SK-N-SH treated with all-trans-retinoic acid at 6 μM for 48 hours (cell line): Measurements from ENCODE around the gene RPL36AL.

Source experiments
- BACH2 ChIP-seq: fragments of 250-450 bp; sonication (Bioruptor Pico); IDR thresholded peaks from 2 replicates; pipeline ENCODE4 v1.9.0; 2021; ENCODE audit warnings: mild to moderate bottlenecking, borderline replicate concordance
- GLIS3 ChIP-seq: fragments of 250-450 bp; sonication (Bioruptor Pico); IDR thresholded peaks from 2 replicates; pipeline ENCODE4 v1.5.0; 2020; ENCODE audit warnings: mild to moderate bottlenecking, moderate library complexity
- ISL1 ChIP-seq: fragments of 250-450 bp; sonication (Bioruptor Pico); IDR thresholded peaks from 2 replicates; pipeline ENCODE4 v2.1.2; 2022; ENCODE audit warnings: mild to moderate bottlenecking, moderate library complexity
- ZFP3 ChIP-seq: fragments of 250-450 bp; sonication (Bioruptor Pico); IDR thresholded peaks from 2 replicates; pipeline ENCODE4 v1.5.0; 2020; ENCODE audit warnings: mild to moderate bottlenecking, moderate library complexity
- TF ChIP-seq, protein P1 (sequence below): fragments of 250-450 bp; sonication (Bioruptor Pico); IDR thresholded peaks from 2 replicates; pipeline ENCODE4 v1.5.1; 2021; ENCODE audit warnings: mild to moderate bottlenecking, moderate library complexity
- TF ChIP-seq, protein P2 (sequence below): fragments of 250-450 bp; sonication (Bioruptor Pico); IDR thresholded peaks from 2 replicates; pipeline ENCODE4 v1.8.0; 2020; ENCODE audit warnings: mild to moderate bottlenecking, moderate library complexity, borderline replicate concordance

GRCh38 chr14:49636866-49637265, 16.4 kb upstream of the RPL36AL start:
- TF ChIP-seq ZFP3 = no peak
- TF ChIP-seq, protein P1, sequence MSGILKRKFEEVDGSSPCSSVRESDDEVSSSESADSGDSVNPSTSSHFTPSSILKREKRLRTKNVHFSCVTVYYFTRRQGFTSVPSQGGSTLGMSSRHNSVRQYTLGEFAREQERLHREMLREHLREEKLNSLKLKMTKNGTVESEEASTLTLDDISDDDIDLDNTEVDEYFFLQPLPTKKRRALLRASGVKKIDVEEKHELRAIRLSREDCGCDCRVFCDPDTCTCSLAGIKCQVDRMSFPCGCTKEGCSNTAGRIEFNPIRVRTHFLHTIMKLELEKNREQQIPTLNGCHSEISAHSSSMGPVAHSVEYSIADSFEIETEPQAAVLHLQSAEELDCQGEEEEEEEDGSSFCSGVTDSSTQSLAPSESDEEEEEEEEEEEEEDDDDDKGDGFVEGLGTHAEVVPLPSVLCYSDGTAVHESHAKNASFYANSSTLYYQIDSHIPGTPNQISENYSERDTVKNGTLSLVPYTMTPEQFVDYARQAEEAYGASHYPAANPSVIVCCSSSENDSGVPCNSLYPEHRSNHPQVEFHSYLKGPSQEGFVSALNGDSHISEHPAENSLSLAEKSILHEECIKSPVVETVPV (CRISPR knock-in tag) = no peak
- no peak for TF ChIP-seq ISL1 (CRISPR knock-in tag)
- TF ChIP-seq BACH2 (CRISPR knock-in tag) = no peak
- no peak for TF ChIP-seq GLIS3 (CRISPR knock-in tag)
- TF ChIP-seq, protein P2, sequence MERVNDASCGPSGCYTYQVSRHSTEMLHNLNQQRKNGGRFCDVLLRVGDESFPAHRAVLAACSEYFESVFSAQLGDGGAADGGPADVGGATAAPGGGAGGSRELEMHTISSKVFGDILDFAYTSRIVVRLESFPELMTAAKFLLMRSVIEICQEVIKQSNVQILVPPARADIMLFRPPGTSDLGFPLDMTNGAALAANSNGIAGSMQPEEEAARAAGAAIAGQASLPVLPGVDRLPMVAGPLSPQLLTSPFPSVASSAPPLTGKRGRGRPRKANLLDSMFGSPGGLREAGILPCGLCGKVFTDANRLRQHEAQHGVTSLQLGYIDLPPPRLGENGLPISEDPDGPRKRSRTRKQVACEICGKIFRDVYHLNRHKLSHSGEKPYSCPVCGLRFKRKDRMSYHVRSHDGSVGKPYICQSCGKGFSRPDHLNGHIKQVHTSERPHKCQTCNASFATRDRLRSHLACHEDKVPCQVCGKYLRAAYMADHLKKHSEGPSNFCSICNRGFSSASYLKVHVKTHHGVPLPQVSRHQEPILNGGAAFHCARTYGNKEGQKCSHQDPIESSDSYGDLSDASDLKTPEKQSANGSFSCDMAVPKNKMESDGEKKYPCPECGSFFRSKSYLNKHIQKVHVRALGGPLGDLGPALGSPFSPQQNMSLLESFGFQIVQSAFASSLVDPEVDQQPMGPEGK (CRISPR knock-in tag) = no peak
